Activated naive CD4-positive, alpha-beta T cell treated with anti-CD3 and anti-CD28 coated beads, Interleukin-2, amount 10 ng/mL, durations not matched to agents 7 days and 5 days (primary cell): ENCODE measurements around the gene MTIF2.
A peak's percentile ranks its signal among the peaks of the same experiment; 100 is the strongest.
"Not testable (repeated sequence)": the region's sequence is repeated elsewhere in the genome, so short reads cannot be mapped to it uniquely, and the experiment has no call there.

Source experiments
- CTCF ChIA-PET: fragments of 350-600 bp; sonication (Branson Sonifier 250); formaldehyde crosslinking; loops from one replicate; lab custom pipeline; 2021; ENCODE audit warnings: antibody characterized with exemption; lab: Charles Lee
- DNase-seq: peaks from one replicate; pipeline ENCODE4 v3.0.0-alpha.2; 2020
- H3K27ac Mint-ChIP-seq: one replicate; pipeline ENCODE4 v1.8.0; 2021; ENCODE audit warnings: mild to moderate bottlenecking, moderate library complexity, mixed read lengths
- H3K27me3 Mint-ChIP-seq: one replicate; pipeline ENCODE4 v1.8.0; 2021; ENCODE audit warnings: mild to moderate bottlenecking, mixed read lengths
- H3K36me3 Mint-ChIP-seq: one replicate; pipeline ENCODE4 v1.8.0; 2021; ENCODE audit warnings: mixed read lengths
- H3K4me1 Mint-ChIP-seq: one replicate; pipeline ENCODE4 v1.8.0; 2021; ENCODE audit warnings: mixed read lengths
- H3K4me3 Mint-ChIP-seq: one replicate; pipeline ENCODE4 v1.8.0; 2021; ENCODE audit warnings: mild to moderate bottlenecking, moderate library complexity, mixed read lengths
- H3K9me3 Mint-ChIP-seq: one replicate; pipeline ENCODE4 v1.8.0; 2021; ENCODE audit warnings: mixed read lengths

The MTIF2 gene

DNA sequence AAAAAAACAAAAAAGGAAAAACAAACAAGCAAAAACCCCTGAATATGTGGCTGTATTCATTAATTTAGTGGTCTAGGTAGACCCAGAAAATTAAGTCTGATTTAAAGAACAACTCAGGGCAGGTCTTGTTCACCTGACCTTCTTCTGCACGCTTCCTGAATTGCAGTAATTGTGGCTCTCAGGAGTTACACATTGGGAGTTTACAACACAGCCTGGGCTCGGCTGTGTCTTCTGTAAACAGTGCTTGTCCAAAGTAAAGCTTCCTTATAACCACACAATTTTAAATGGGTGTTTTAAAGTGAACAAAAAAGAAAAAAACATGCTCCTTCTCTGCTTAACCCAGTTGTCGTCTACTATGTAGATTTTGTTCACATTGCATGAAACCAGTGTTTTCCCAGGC, 8.3 kb upstream of the MTIF2 start:
- Mint-ChIP-seq H3K27me3 (peaks cover 11% of the 10 kb centered on the region), H3K36me3 (no peaks in the 10 kb centered on the region), H3K4me3 (no peak overlapping the region), H3K27ac (no peak overlapping the region), H3K4me1 (peaks cover 10% of the 10 kb centered on the region), H3K9me3 (no peaks in the 10 kb centered on the region)
- CTCF ChIA-PET = no interaction called here
- no peak for DNase-seq

GRCh38 chr2:55274346-55274745, 5.3 kb upstream of the MTIF2 start:
- CTCF ChIA-PET, H3K27ac Mint-ChIP-seq, H3K27me3 Mint-ChIP-seq, DNase-seq, H3K9me3 Mint-ChIP-seq, H3K36me3 Mint-ChIP-seq, H3K4me3 Mint-ChIP-seq: not testable (repeated sequence)
- H3K4me1 Mint-ChIP-seq = peaks cover 18% of the 10 kb centered on the region

GRCh38 chr2:55269645-55269990, 587 bp upstream of the MTIF2 start:
- DNase-seq = no peak
- Mint-ChIP-seq H3K36me3 (peaks cover 4% of the 10 kb centered on the region), H3K4me3 (peak overlapping the region; percentile 82), H3K27me3 (peaks cover 8% of the 10 kb centered on the region), H3K4me1 (peaks cover 33% of the 10 kb centered on the region), H3K9me3 (no peaks in the 10 kb centered on the region), H3K27ac (peak overlapping the region; percentile 85)
- CTCF ChIA-PET = interaction anchor here (1.2 kb wide), 1 partner anchor 47 kb away, joined by 3 read pairs; no protein-coding TSS in a partner anchor

- no peaks in the 10 kb centered on the region for H3K27me3 Mint-ChIP-seq
- no peaks in the 10 kb centered on the region for H3K9me3 Mint-ChIP-seq
- peak overlapping the region; percentile 85 for H3K27ac Mint-ChIP-seq
- no peak for DNase-seq
- peaks cover 16% of the 10 kb centered on the region for H3K36me3 Mint-ChIP-seq
- H3K4me3 Mint-ChIP-seq = peak overlapping the region; percentile 82
- CTCF ChIA-PET = no interaction called here
- peaks cover 33% of the 10 kb centered on the region for H3K4me1 Mint-ChIP-seq
Observed at GRCh38 chr2:55268288-55268906, 634 bp downstream of the MTIF2 start.

DNA sequence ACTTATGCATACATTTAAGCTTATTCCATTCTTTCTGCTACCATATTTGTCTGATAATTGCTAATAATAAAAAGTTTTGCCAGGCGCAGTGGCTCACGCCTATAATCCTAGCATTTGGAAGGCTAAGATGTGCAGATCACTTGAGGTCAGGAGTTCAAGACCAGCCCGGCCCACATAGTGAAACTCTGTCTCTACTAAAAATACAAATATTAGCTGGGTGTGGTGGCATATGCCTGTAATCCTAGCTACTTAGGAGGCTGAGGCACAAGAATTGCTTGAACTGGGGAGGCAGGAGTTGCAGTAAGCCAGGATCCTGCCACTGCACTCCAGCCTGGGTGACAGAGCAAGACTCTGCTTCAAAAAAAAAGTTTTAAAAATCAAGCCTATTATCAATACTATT, 9.4 kb downstream of the MTIF2 start:
- DNase-seq, H3K27ac Mint-ChIP-seq, H3K9me3 Mint-ChIP-seq, H3K27me3 Mint-ChIP-seq, H3K4me3 Mint-ChIP-seq, H3K4me1 Mint-ChIP-seq, CTCF ChIA-PET: not testable (repeated sequence)
- peaks cover 22% of the 10 kb centered on the region for H3K36me3 Mint-ChIP-seq

GRCh38 chr2:55252832-55253231, 16.2 kb downstream of the MTIF2 start:
- no peak for DNase-seq
- CTCF ChIA-PET = no interaction called here
- H3K27me3 Mint-ChIP-seq = no peaks in the 10 kb centered on the region
- no peak overlapping the region for H3K4me3 Mint-ChIP-seq
- peaks cover 25% of the 10 kb centered on the region for H3K36me3 Mint-ChIP-seq
- H3K4me1 Mint-ChIP-seq = no peaks in the 10 kb centered on the region
- no peaks in the 10 kb centered on the region for H3K9me3 Mint-ChIP-seq
- H3K27ac Mint-ChIP-seq = no peak overlapping the region

- Mint-ChIP-seq H3K27me3 (no peaks in the 10 kb centered on the region), H3K27ac (no peak overlapping the region)
- CTCF ChIA-PET = no interaction called here
Observed at GRCh38 chr2:55247025-55247424, 22.0 kb downstream of the MTIF2 start.

GRCh38 chr2:55245411-55245810, 23.6 kb downstream of the MTIF2 start:
- H3K9me3 Mint-ChIP-seq = no peaks in the 10 kb centered on the region
- H3K4me3 Mint-ChIP-seq = no peak overlapping the region
- H3K36me3 Mint-ChIP-seq = peaks cover 24% of the 10 kb centered on the region
- no peaks in the 10 kb centered on the region for H3K27me3 Mint-ChIP-seq
- CTCF ChIA-PET = no interaction called here
- no peaks in the 10 kb centered on the region for H3K4me1 Mint-ChIP-seq
- no peak overlapping the region for H3K27ac Mint-ChIP-seq
- DNase-seq = no peak

More at GRCh38 chr2:55247025-55247424, 22.0 kb downstream of the MTIF2 start:
- Mint-ChIP-seq H3K9me3 (no peaks in the 10 kb centered on the region), H3K4me1 (no peaks in the 10 kb centered on the region), H3K4me3 (no peak overlapping the region), H3K36me3 (peaks cover 25% of the 10 kb centered on the region)
- no peak for DNase-seq

GRCh38 chr2:55242617-55243016, 26.4 kb downstream of the MTIF2 start:
- H3K9me3 Mint-ChIP-seq = no peaks in the 10 kb centered on the region
- H3K27ac Mint-ChIP-seq = no peak overlapping the region
- CTCF ChIA-PET = no interaction called here
- no peaks in the 10 kb centered on the region for H3K27me3 Mint-ChIP-seq
- peaks cover 24% of the 10 kb centered on the region for H3K36me3 Mint-ChIP-seq
- peaks cover 5% of the 10 kb centered on the region for H3K4me1 Mint-ChIP-seq
- H3K4me3 Mint-ChIP-seq = no peak overlapping the region
- DNase-seq = no peak

GRCh38 chr2:55241582-55241981, 27.4 kb downstream of the MTIF2 start:
- DNase-seq = not testable (repeated sequence)

GRCh38 chr2:55239656-55240222, 29.3 kb downstream of the MTIF2 start:
- no peaks in the 10 kb centered on the region for H3K9me3 Mint-ChIP-seq

More at GRCh38 chr2:55241582-55241981, 27.4 kb downstream of the MTIF2 start:
- CTCF ChIA-PET, H3K9me3 Mint-ChIP-seq, H3K27ac Mint-ChIP-seq, H3K27me3 Mint-ChIP-seq, H3K4me3 Mint-ChIP-seq, H3K4me1 Mint-ChIP-seq: not testable (repeated sequence)
- H3K36me3 Mint-ChIP-seq = peaks cover 23% of the 10 kb centered on the region

DNA sequence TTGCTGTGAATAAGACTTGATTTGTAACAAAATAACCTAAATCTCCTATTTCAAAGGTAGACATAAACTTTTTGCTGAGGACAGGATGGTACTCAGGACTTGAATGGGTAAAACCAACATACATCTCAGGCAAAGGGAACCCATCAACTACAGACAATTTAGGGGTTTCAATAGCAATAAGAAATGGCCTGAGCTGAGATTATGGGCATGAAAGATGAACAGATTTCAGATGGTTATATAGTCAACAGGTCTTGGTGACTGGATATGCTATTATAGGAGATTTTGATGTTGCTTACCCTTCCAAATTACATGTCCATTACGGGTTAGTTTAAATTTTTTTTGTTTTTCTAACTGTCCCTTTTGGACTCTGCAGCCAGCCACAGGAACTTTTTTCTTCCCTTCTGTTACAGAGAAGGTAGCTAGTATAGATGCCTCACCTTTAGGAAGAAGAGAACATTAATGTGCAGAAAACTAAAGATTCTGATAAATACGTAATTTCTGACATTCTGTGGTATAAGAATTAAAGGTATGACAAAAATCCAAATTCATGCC, 32.0 kb downstream of the MTIF2 start:
- no peak overlapping the region for H3K27ac Mint-ChIP-seq
- DNase-seq = no peak
- H3K36me3 Mint-ChIP-seq = peaks cover 46% of the 10 kb centered on the region
- H3K27me3 Mint-ChIP-seq = no peaks in the 10 kb centered on the region
- no peak overlapping the region for H3K4me3 Mint-ChIP-seq
- H3K9me3 Mint-ChIP-seq = no peaks in the 10 kb centered on the region
- H3K4me1 Mint-ChIP-seq = peaks cover 36% of the 10 kb centered on the region
- CTCF ChIA-PET = no interaction called here

More at GRCh38 chr2:55239656-55240222, 29.3 kb downstream of the MTIF2 start:
- no peak overlapping the region for H3K4me3 Mint-ChIP-seq
- peaks cover 18% of the 10 kb centered on the region for H3K4me1 Mint-ChIP-seq
- H3K36me3 Mint-ChIP-seq = peaks cover 39% of the 10 kb centered on the region
- no peaks in the 10 kb centered on the region for H3K27me3 Mint-ChIP-seq
- DNase-seq = no peak
- CTCF ChIA-PET = no interaction called here
- H3K27ac Mint-ChIP-seq = no peak overlapping the region

GRCh38 chr2:55235724-55236538, 33.1 kb downstream of the MTIF2 start:
- Mint-ChIP-seq H3K9me3 (no peaks in the 10 kb centered on the region), H3K27me3 (no peaks in the 10 kb centered on the region), H3K36me3 (peaks cover 48% of the 10 kb centered on the region), H3K4me3 (no peak overlapping the region), H3K27ac (peak overlapping the region; percentile 26), H3K4me1 (peaks cover 47% of the 10 kb centered on the region)
- CTCF ChIA-PET = no interaction called here
- no peak for DNase-seq

DNA sequence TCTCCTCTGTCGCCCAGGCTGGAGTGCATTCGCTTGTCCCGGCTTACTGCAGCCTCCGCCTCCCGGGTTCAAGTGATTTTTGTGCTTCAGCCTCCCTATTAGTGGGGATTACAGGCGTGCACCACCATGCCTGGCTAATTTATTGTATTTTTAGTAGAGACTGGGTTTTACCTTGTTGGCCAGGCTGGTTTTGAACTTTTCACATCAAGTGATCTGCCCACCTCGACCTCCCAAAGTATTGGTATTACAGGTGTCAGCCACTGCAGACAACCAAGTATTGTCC, 35.4 kb downstream of the MTIF2 start:
- Mint-ChIP-seq H3K4me3 (peak overlapping the region; percentile 99), H3K4me1 (peaks cover 60% of the 10 kb centered on the region), H3K36me3 (peaks cover 55% of the 10 kb centered on the region), H3K9me3 (no peaks in the 10 kb centered on the region), H3K27me3 (no peaks in the 10 kb centered on the region), H3K27ac (peak overlapping the region; percentile 94)
- CTCF ChIA-PET = no interaction called here
- DNase-seq = no peak
